Measurements from ENCODE around the gene FUT9. TPM values are rescaled to one million over a fixed set of nuclear protein-coding genes. Genes with fewer than 3 reads are reported as not detected.
"Not testable (repeated sequence)": the region's sequence is repeated elsewhere in the genome, so short reads cannot be mapped to it uniquely, and the experiment has no call there.

Gene FUT9
- total RNA-seq, 2 experiments from 2014 or later: not detected

GRCh38 chr6:96246563-96246962 lies 230.8 kb downstream of the FUT9 start:
- no TSS peak for BruUV-seq (replicated peaks)

GRCh38 chr6:96249755-96250154 lies 234.0 kb downstream of the FUT9 start:
- no peaks in the 10 kb centered on the region for H3K4me1 ChIP-seq (ENCODE audit: insufficient read depth, low read length, poor library complexity, severe bottlenecking)
- no peak overlapping the region for H3K4me2 ChIP-seq (ENCODE audit: low read length)
- no peaks in the 10 kb centered on the region for H4K20me1 ChIP-seq (ENCODE audit: insufficient read depth, low read length)
- CTCF ChIA-PET (ENCODE audit: unreplicated experiment): no interaction called here
- no peak overlapping the region for H3K4me3 ChIP-seq (ENCODE audit: low read depth, low read length, poor library complexity, severe bottlenecking)
- no peak for TF ChIP-seq EZH2phosphoT487 (IDR thresholded peaks at IDR 0.05; ENCODE audit: borderline replicate concordance, low read depth, low read length)
- TF ChIP-seq CTCF (conservative IDR thresholded peaks at IDR 0.05; ENCODE audit: low read length): no peak
- intact Hi-C loops (cut with micrococcal nuclease; ENCODE audit: unreplicated experiment): no loop called here
- no peaks in the 10 kb centered on the region for H3K9me2 ChIP-seq (ENCODE audit: insufficient read depth, low read length)
- H3K27ac ChIP-seq (ENCODE audit: low read depth, low read length, poor library complexity, severe bottlenecking): no peak overlapping the region
- POLR2A ChIA-PET: interaction anchor here (0.6 to 0.8 kb wide), 3 partner anchors 15 to 351 kb away, joined by 3 read pairs; no protein-coding TSS in a partner anchor
- H3K9me3 ChIP-seq (ENCODE audit: low read length): no peaks in the 10 kb centered on the region
- DNase-seq (ENCODE audit: low spot score): no peak
- H3K79me2 ChIP-seq (ENCODE audit: insufficient read depth, low read depth, low read length): no peaks in the 10 kb centered on the region
- H2AFZ ChIP-seq (ENCODE audit: low read length): no peak overlapping the region
- BruUV-seq (replicated peaks): no TSS peak
- no peaks in the 10 kb centered on the region for H3K36me3 ChIP-seq (ENCODE audit: insufficient read depth, low read length)

More at GRCh38 chr6:96246563-96246962, 230.8 kb downstream of the FUT9 start:
- H3K9me2 ChIP-seq (ENCODE audit: insufficient read depth, low read length): no peaks in the 10 kb centered on the region
- DNase-seq (ENCODE audit: low spot score): no peak
- H3K4me3 ChIP-seq (ENCODE audit: low read depth, low read length, poor library complexity, severe bottlenecking): no peak overlapping the region
- no peaks in the 10 kb centered on the region for H3K4me1 ChIP-seq (ENCODE audit: insufficient read depth, low read length, poor library complexity, severe bottlenecking)
- no peaks in the 10 kb centered on the region for H3K79me2 ChIP-seq (ENCODE audit: insufficient read depth, low read depth, low read length)
- no peak overlapping the region for H3K27ac ChIP-seq (ENCODE audit: low read depth, low read length, poor library complexity, severe bottlenecking)
- CTCF ChIA-PET (ENCODE audit: unreplicated experiment): no interaction called here
- H3K36me3 ChIP-seq (ENCODE audit: insufficient read depth, low read length): no peaks in the 10 kb centered on the region
- TF ChIP-seq CTCF (conservative IDR thresholded peaks at IDR 0.05; ENCODE audit: low read length): no peak
- TF ChIP-seq EZH2phosphoT487 (IDR thresholded peaks at IDR 0.05; ENCODE audit: borderline replicate concordance, low read depth, low read length): no peak
- intact Hi-C loops (cut with micrococcal nuclease; ENCODE audit: unreplicated experiment): no loop called here
- no peaks in the 10 kb centered on the region for H3K9me3 ChIP-seq (ENCODE audit: low read length)
- H4K20me1 ChIP-seq (ENCODE audit: insufficient read depth, low read length): no peaks in the 10 kb centered on the region
- 0 out of 2 replicates have a peak overlapping the region, but pooled peaks have one; percentile 0 for H3K4me2 ChIP-seq (ENCODE audit: low read length)
- POLR2A ChIA-PET: interaction anchor here (0.9 kb wide), 1 partner anchor 12 kb away, joined by 3 read pairs; no protein-coding TSS in a partner anchor
- no peak overlapping the region for H2AFZ ChIP-seq (ENCODE audit: low read length)

- intact Hi-C loops (cut with micrococcal nuclease; ENCODE audit: unreplicated experiment): no loop called here
- H3K36me3 ChIP-seq (ENCODE audit: insufficient read depth, low read length): no peaks in the 10 kb centered on the region
- ChIA-PET POLR2A (interaction anchor here (0.7 to 1.3 kb wide), 2 partner anchors 11 to 115 kb away, joined by 3 read pairs; no protein-coding TSS in a partner anchor), CTCF (ENCODE audit: unreplicated experiment) (no interaction called here)
- H4K20me1 ChIP-seq (ENCODE audit: insufficient read depth, low read length): no peaks in the 10 kb centered on the region
- H3K9me2 ChIP-seq (ENCODE audit: insufficient read depth, low read length): no peaks in the 10 kb centered on the region
- H3K27ac ChIP-seq (ENCODE audit: low read depth, low read length, poor library complexity, severe bottlenecking): no peak overlapping the region
- no peaks in the 10 kb centered on the region for H3K4me1 ChIP-seq (ENCODE audit: insufficient read depth, low read length, poor library complexity, severe bottlenecking)
- no TSS peak for BruUV-seq (replicated peaks)
- no peak overlapping the region for H3K4me2 ChIP-seq (ENCODE audit: low read length)
- H3K79me2 ChIP-seq (ENCODE audit: insufficient read depth, low read depth, low read length): no peaks in the 10 kb centered on the region
- H3K9me3 ChIP-seq (ENCODE audit: low read length): no peaks in the 10 kb centered on the region
- no peak overlapping the region for H3K4me3 ChIP-seq (ENCODE audit: low read depth, low read length, poor library complexity, severe bottlenecking)
- TF ChIP-seq CTCF (conservative IDR thresholded peaks at IDR 0.05; ENCODE audit: low read length): no peak
- no peak for TF ChIP-seq EZH2phosphoT487 (IDR thresholded peaks at IDR 0.05; ENCODE audit: borderline replicate concordance, low read depth, low read length)
- no peak overlapping the region for H2AFZ ChIP-seq (ENCODE audit: low read length)
- no peak for DNase-seq (ENCODE audit: low spot score)
Measured at GRCh38 chr6:96257751-96258150, 242.0 kb downstream of the FUT9 start.

- H3K4me1 ChIP-seq (ENCODE audit: insufficient read depth, low read length, poor library complexity, severe bottlenecking); H3K4me2 ChIP-seq (ENCODE audit: low read length); H3K9me2 ChIP-seq (ENCODE audit: insufficient read depth, low read length); H3K36me3 ChIP-seq (ENCODE audit: insufficient read depth, low read length); intact Hi-C loops (cut with micrococcal nuclease; ENCODE audit: unreplicated experiment); H3K27ac ChIP-seq (ENCODE audit: low read depth, low read length, poor library complexity, severe bottlenecking); H3K4me3 ChIP-seq (ENCODE audit: low read depth, low read length, poor library complexity, severe bottlenecking); H2AFZ ChIP-seq (ENCODE audit: low read length); CTCF ChIA-PET (ENCODE audit: unreplicated experiment); H4K20me1 ChIP-seq (ENCODE audit: insufficient read depth, low read length); DNase-seq (ENCODE audit: low spot score); H3K79me2 ChIP-seq (ENCODE audit: insufficient read depth, low read depth, low read length); POLR2A ChIA-PET; BruUV-seq (replicated peaks); H3K9me3 ChIP-seq (ENCODE audit: low read length): not testable (repeated sequence)
Measured at GRCh38 chr6:96260787-96261430, 245.1 kb downstream of the FUT9 start.
